Breast epithelium (tissue), 3 donors: ENCODE data around the gene NRIP1.

ENCODE experiments used
- POLR2A ChIP-seq: fragments of 450-650 bp; IDR thresholded peaks from one replicate; pipeline ENCODE4 v1.6.1; 2016; ENCODE audit warnings: antibody characterized with exemption, mild to moderate bottlenecking, moderate library complexity
- TF ChIP-seq, protein P1 (sequence below), 3 donors: fragments of 450-650 bp; IDR thresholded peaks; one replicate each; pipeline ENCODE4 v1.5.1; 2016 to 2017; ENCODE audit warnings: antibody characterized with exemption in 3 of 3, mild to moderate bottlenecking in 3 of 3, moderate library complexity in 3 of 3

DNA sequence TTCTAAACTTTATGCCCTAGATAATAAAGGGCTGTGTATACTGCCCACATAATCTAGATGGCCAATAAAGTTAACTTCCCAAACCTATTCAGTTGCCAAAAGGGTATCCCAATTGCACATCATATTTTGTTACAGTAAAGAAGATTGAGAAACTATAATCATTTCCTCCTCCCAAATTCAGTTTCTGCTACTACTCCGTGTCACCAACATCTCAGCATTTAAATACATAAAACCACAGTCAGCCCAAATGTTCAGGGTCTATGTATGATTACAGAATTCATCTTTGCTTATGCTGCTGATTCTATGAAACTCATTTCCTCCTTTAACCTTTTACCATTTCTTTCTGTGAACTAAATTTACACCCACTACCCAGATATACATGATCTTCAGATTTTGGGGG is 28.6 kb downstream of the NRIP1 start:
- TF ChIP-seq, protein P1, sequence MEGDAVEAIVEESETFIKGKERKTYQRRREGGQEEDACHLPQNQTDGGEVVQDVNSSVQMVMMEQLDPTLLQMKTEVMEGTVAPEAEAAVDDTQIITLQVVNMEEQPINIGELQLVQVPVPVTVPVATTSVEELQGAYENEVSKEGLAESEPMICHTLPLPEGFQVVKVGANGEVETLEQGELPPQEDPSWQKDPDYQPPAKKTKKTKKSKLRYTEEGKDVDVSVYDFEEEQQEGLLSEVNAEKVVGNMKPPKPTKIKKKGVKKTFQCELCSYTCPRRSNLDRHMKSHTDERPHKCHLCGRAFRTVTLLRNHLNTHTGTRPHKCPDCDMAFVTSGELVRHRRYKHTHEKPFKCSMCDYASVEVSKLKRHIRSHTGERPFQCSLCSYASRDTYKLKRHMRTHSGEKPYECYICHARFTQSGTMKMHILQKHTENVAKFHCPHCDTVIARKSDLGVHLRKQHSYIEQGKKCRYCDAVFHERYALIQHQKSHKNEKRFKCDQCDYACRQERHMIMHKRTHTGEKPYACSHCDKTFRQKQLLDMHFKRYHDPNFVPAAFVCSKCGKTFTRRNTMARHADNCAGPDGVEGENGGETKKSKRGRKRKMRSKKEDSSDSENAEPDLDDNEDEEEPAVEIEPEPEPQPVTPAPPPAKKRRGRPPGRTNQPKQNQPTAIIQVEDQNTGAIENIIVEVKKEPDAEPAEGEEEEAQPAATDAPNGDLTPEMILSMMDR (IDR thresholded peaks at IDR 0.05): no peak
- TF ChIP-seq POLR2A: no peak
